HG03097 (cell line): ENCODE measurements around the gene PIGBOS1.

Experiments used
- ATAC-seq: cut with Tn5 transposase; IDR thresholded peaks from one replicate; pipeline ENCODE4 v1.9.1; 2021; ENCODE audit not compliant: unreplicated experiment, low FRiP score

The PIGBOS1 gene

GRCh38 chr15:55268176-55268695 lies 50.7 kb downstream of the PIGBOS1 start:
- no peak for ATAC-seq

- ATAC-seq = peak; percentile 87
Observed at GRCh38 chr15:55267401-55268175, 51.3 kb downstream of the PIGBOS1 start.
